Adrenal gland (tissue), 5 donors: Measurements from ENCODE around the gene DTL.

Experiments
- POLR2A ChIP-seq, 2 donors: fragments of 450-650 bp; IDR thresholded peaks; one replicate each; pipeline ENCODE4 v1.6.1; 2017; ENCODE audit warnings: antibody characterized with exemption in 2 of 2, mild to moderate bottlenecking in 2 of 2, moderate library complexity in 1 of 2
- TF ChIP-seq, protein P1 (sequence below), 6 experiments: fragments of 450-650 bp in 4 of 6; fragments of 200-600 bp in 2 of 6; sonication (generic) in 1 of 6; IDR thresholded peaks; 1 replicate in 5 of 6; 2 replicates in 1 of 6; pipeline versions ENCODE4 v1.5.1 to v1.8.0; 2016 to 2021; ENCODE audit warnings: antibody characterized with exemption in 6 of 6, mild to moderate bottlenecking in 2 of 6, moderate library complexity in 1 of 6
- donor health status: DM: no; HTN: no; CAD: no.

DNA sequence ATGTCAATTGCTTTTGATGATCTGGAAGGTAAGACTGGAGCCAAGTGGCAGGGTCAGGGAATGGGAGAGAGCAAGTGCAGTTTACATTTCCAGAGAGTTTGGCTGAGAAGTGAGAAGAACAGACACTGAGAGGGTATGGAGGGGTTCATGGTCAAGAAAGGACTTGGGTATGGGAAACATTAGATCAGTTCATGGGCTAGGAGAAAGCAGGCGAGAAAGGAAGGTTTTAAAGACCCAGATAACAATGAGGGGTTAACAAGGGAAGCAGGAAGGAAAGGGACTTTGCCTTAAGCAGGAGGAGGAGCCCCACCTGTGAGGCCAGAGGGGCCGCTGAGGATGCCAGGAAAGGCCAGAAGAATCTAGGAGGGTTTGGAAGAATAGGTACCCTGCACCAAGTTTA lies 78.2 kb downstream of the DTL start:
- TF ChIP-seq, protein P1, sequence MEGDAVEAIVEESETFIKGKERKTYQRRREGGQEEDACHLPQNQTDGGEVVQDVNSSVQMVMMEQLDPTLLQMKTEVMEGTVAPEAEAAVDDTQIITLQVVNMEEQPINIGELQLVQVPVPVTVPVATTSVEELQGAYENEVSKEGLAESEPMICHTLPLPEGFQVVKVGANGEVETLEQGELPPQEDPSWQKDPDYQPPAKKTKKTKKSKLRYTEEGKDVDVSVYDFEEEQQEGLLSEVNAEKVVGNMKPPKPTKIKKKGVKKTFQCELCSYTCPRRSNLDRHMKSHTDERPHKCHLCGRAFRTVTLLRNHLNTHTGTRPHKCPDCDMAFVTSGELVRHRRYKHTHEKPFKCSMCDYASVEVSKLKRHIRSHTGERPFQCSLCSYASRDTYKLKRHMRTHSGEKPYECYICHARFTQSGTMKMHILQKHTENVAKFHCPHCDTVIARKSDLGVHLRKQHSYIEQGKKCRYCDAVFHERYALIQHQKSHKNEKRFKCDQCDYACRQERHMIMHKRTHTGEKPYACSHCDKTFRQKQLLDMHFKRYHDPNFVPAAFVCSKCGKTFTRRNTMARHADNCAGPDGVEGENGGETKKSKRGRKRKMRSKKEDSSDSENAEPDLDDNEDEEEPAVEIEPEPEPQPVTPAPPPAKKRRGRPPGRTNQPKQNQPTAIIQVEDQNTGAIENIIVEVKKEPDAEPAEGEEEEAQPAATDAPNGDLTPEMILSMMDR (IDR thresholded peaks at IDR 0.05), result no peak
- no peak for TF ChIP-seq POLR2A (IDR thresholded peaks at IDR 0.05)
